PC-9 (cell line): ENCODE data around the gene RAB35. TPM values are rescaled to one million over a fixed set of nuclear protein-coding genes. Genes with fewer than 3 reads are reported as not detected.

Source experiments
- BruUV-seq: library from RNA; stranded (reverse); fragments of 400-500 nt; replicated peaks from 2 replicates; lab custom pipeline; 2021; lab: Mats Ljungman, UMichigan
- CTCF ChIA-PET: fragments of 300-600 bp; sonication (Branson Sonifier 250); formaldehyde crosslinking; loops from one replicate; lab custom pipeline; 2022; ENCODE audit warnings: antibody characterized with exemption; lab: Charles Lee
- POLR2A ChIA-PET: fragments of 300-600 bp; sonication (Branson Sonifier 250); formaldehyde crosslinking; loops from one replicate; lab custom pipeline; 2022; ENCODE audit warnings: antibody characterized with exemption; ENCODE audit not compliant: unreplicated experiment; lab: Charles Lee
- DNase-seq, 2 experiments: peaks; one replicate each; pipeline versions ENCODE4 v3.0.0 to v3.0.0-alpha.2; 2015 to 2022; ENCODE audit warnings: mixed read lengths in 1 of 2
- H2AFZ ChIP-seq: fragments of 200-600 bp; sonication (generic); 2 replicates; pipeline ENCODE4 v1.8.1; 2017; ENCODE audit warnings: antibody characterized with exemption
- H3F3A ChIP-seq: fragments of 200-600 bp; sonication (generic); 2 replicates; pipeline ENCODE4 v1.8.1; 2017; ENCODE audit warnings: antibody characterized with exemption, mild to moderate bottlenecking, low read depth; ENCODE audit not compliant: insufficient read depth
- H3K27ac ChIP-seq: fragments of 200-600 bp; sonication (generic); 2 replicates; pipeline ENCODE4 v1.6.1; 2016; ENCODE audit warnings: mixed run types
- H3K27me3 ChIP-seq: fragments of 200-600 bp; sonication (generic); 2 replicates; pipeline ENCODE4 v1.6.1; 2016; ENCODE audit warnings: low read depth, mixed run types; ENCODE audit not compliant: insufficient read depth
- H3K36me3 ChIP-seq: fragments of 200-600 bp; sonication (generic); 2 replicates; pipeline ENCODE4 v1.6.1; 2016; ENCODE audit warnings: low read depth, mixed run types
- H3K4me1 ChIP-seq: fragments of 200-600 bp; sonication (generic); replicated peaks from 2 replicates; pipeline ENCODE4 v1.6.1; 2016; ENCODE audit warnings: mixed run types; ENCODE audit not compliant: insufficient read depth
- H3K4me2 ChIP-seq: fragments of 200-600 bp; sonication (generic); 2 replicates; pipeline ENCODE4 v1.6.1; 2017; ENCODE audit warnings: mixed run types
- H3K4me3 ChIP-seq: fragments of 200-600 bp; sonication (generic); 2 replicates; pipeline ENCODE4 v1.6.1; 2016; ENCODE audit warnings: mixed run types
- H3K79me2 ChIP-seq: fragments of 200-600 bp; sonication (generic); 2 replicates; pipeline ENCODE4 v1.6.1; 2017; ENCODE audit warnings: low read depth, mixed run types
- H3K9me2 ChIP-seq: fragments of 200-600 bp; sonication (generic); 2 replicates; pipeline ENCODE4 v1.8.1; 2017; ENCODE audit warnings: mild to moderate bottlenecking; ENCODE audit not compliant: insufficient read depth
- H3K9me3 ChIP-seq: fragments of 200-600 bp; sonication (generic); 2 replicates; pipeline ENCODE4 v1.8.1; 2016; ENCODE audit warnings: low read depth; ENCODE audit not compliant: insufficient read depth
- H4K20me1 ChIP-seq: fragments of 200-600 bp; sonication (generic); 2 replicates; pipeline ENCODE4 v1.8.1; 2017; ENCODE audit not compliant: insufficient read depth
- CTCF ChIP-seq: fragments of 200-600 bp; sonication (generic); conservative IDR thresholded peaks from 2 replicates; pipeline ENCODE4 v1.6.1; 2017; ENCODE audit warnings: mixed run types, antibody characterized with exemption, mild to moderate bottlenecking, moderate library complexity
- EZH2 ChIP-seq: fragments of 200-600 bp; sonication (generic); IDR thresholded peaks from 2 replicates; pipeline ENCODE4 v1.8.0; 2017; ENCODE audit warnings: antibody characterized with exemption, low read depth
- intact Hi-C: fragments of 100-400 bp; cut with micrococcal nuclease; formaldehyde crosslinking; loops from one replicate; pipeline ENCODE4 v1.10.0; 2022; ENCODE audit not compliant: unreplicated experiment
- total RNA-seq: library from RNA; stranded (reverse); gene quantifications from 2 replicates; pipeline ENCODE4 v1.2.3, GENCODE V29; 2021

Gene RAB35
- total RNA-seq, 1 experiment from 2014 or later = 52.0 TPM

DNA sequence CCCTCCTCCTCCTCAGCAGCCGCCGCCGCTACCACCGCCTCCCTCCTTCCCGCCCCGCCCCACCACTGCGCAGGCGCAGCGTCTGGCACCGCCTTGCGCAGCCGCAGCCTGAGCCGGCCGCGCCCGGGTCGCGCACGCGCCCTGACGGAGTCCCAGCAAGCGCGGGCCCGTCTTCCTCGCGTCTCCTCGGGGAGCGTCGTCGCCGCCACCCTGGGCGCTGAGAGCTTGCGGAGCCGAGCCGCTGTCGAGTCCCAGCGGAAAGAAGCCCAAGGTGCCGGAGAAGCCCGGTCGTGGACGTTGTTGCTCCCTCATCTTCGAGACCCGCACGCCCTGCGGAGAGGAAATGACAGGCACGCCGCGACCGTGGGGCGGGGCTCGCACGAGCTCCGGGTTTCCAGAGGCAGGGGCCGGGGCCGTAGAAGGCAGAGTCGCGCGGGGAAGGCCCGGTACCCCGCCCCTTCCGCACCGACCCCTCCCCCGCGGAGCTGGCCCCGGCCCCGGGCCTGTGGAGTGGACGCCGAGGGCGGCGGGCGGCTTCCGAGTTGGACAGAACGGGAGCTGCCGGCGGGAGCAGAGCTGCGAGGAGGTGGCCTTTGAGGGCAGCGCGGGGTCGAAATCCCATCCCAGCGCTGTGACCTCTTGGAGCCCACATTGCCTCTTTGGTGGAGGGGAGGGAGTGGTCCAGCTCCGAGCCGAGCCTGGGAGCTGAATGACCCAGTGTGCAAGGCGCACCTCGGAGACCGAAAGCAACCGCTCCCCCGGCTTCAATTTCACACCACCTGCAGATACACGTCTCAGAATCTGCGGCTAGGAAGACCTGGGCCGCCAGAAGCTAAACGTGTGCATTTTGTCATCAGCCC lies 469 bp upstream of the RAB35 start:
- Histone ChIP-seq H3K27ac (peak overlapping the region; percentile 69), H3K4me3 (peak overlapping the region; percentile 85), H3K4me2 (peak overlapping the region; percentile 97), H3K79me2 (peaks cover 52% of the 10 kb centered on the region), H3K27me3 (no peaks in the 10 kb centered on the region), H3K4me1 (peaks cover 28% of the 10 kb centered on the region), H3K9me2 (no peaks in the 10 kb centered on the region), H2AFZ (peak overlapping the region; percentile 86), H3K36me3 (no peaks in the 10 kb centered on the region), H3F3A (peaks cover 32% of the 10 kb centered on the region), H3K9me3 (no peaks in the 10 kb centered on the region), H4K20me1 (peaks cover 11% of the 10 kb centered on the region)
- DNase-seq = peak; percentile 70 to 98
- ChIA-PET CTCF (interaction anchor here (0.5 to 0.7 kb wide), 3 partner anchors 86 to 808 kb away, joined by 3 to 8 read pairs (median 7); no protein-coding TSS in a partner anchor), POLR2A (interaction anchor here (0.6 to 1.6 kb wide), 4 partner anchors 175 to 448 kb away, joined by 3 to 10 read pairs (median 4); partner anchors contain the start of gene RNU4-2)
- intact Hi-C loops = loop anchor here (5.0 kb wide), 1 partner anchor 175 kb away; the partner anchor contains the start of genes RNU4-1 and RNU4-2
- TF ChIP-seq EZH2 = no peak
- no peak for TF ChIP-seq CTCF
- BruUV-seq = TSS peak; percentile 50

GRCh38 chr12:120115692-120116440 lies 687 bp downstream of the RAB35 start:
- Histone ChIP-seq H3K4me3 (peak overlapping the region; percentile 78), H3K9me2 (no peaks in the 10 kb centered on the region), H2AFZ (no peak overlapping the region), H3K9me3 (no peaks in the 10 kb centered on the region), H3K4me1 (peaks cover 28% of the 10 kb centered on the region), H3F3A (peaks cover 32% of the 10 kb centered on the region), H3K27ac (no peak overlapping the region), H3K36me3 (no peaks in the 10 kb centered on the region), H3K79me2 (peaks cover 60% of the 10 kb centered on the region), H3K27me3 (no peaks in the 10 kb centered on the region), H4K20me1 (peaks cover 11% of the 10 kb centered on the region), H3K4me2 (peak overlapping the region; percentile 97)
- DNase-seq = no peak
- no peak for TF ChIP-seq CTCF
- TF ChIP-seq EZH2 = no peak
- BruUV-seq = TSS peak; percentile 40
- intact Hi-C loops = loop anchor here (5.0 kb wide), 1 partner anchor 176 kb away; the partner anchor contains the start of genes RNU4-1 and RNU4-2
- ChIA-PET POLR2A (interaction anchor here (0.6 to 1.6 kb wide), 2 partner anchors 176 to 209 kb away, joined by 3 to 10 read pairs; partner anchors contain the start of gene RNU4-2), CTCF (interaction anchor here (0.7 kb wide), 1 partner anchor 772 kb away, joined by 16 read pairs; no protein-coding TSS in a partner anchor)

DNA sequence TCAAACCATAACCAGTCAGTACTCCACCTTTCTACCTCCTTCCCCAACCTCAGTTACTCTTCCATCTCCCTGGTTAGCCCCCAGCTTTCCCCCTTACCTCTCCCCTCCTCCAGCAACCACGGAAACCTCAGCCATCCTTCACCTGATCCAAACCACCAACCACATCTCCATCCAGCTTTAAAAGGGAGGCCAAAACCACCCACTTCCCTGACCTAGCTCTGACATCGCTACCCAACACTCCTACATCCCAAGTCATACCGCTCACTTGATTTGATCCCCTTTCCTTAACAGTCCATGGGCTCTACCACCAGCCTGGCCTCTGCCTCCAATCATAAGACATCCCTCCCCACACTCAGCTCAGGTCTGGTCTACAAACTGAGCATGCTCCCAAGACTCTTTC lies 1.5 kb downstream of the RAB35 start:
- Histone ChIP-seq H3K4me2 (peak overlapping the region; percentile 97), H3K79me2 (peaks cover 66% of the 10 kb centered on the region), H4K20me1 (peaks cover 11% of the 10 kb centered on the region), H3K4me1 (peaks cover 27% of the 10 kb centered on the region), H3K27ac (no peak overlapping the region), H3F3A (peaks cover 30% of the 10 kb centered on the region), H3K36me3 (no peaks in the 10 kb centered on the region), H3K9me2 (no peaks in the 10 kb centered on the region), H3K27me3 (no peaks in the 10 kb centered on the region), H2AFZ (no peak overlapping the region), H3K4me3 (peak overlapping the region; percentile 78; the same call in 1 of the 2 replicates), H3K9me3 (no peaks in the 10 kb centered on the region)
- ChIA-PET POLR2A (interaction anchor here (1.6 kb wide), 1 partner anchor 177 kb away, joined by 10 read pairs; the partner anchor contains the start of gene RNU4-2), CTCF (interaction anchor here (0.7 kb wide), 1 partner anchor 772 kb away, joined by 16 read pairs; no protein-coding TSS in a partner anchor)
- no peak for TF ChIP-seq CTCF
- no peak for TF ChIP-seq EZH2
- DNase-seq = no peak
- no TSS peak for BruUV-seq
- intact Hi-C loops = loop anchor here (5.0 kb wide), 1 partner anchor 177 kb away; the partner anchor contains the start of genes RNU4-1 and RNU4-2
